Gastrocnemius medialis (tissue), 4 donors: ENCODE data around the gene SIGLEC11.
"Not testable (repeated sequence)": the region's sequence is repeated elsewhere in the genome, so short reads cannot be mapped to it uniquely, and the experiment has no call there.

Experiments used
- POLR2A ChIP-seq, 2 donors: fragments of 450-650 bp; IDR thresholded peaks; one replicate each; pipeline ENCODE4 v1.6.1; 2017; ENCODE audit warnings: antibody characterized with exemption in 2 of 2, mild to moderate bottlenecking in 2 of 2, moderate library complexity in 2 of 2
- TF ChIP-seq, protein P1 (sequence below), 5 experiments: fragments of 450-650 bp in 3 of 5; fragments of 200-600 bp in 2 of 5; sonication (generic) in 2 of 5; IDR thresholded peaks in 4 of 5; conservative IDR thresholded peaks in 1 of 5; 1 replicate in 4 of 5; 2 replicates in 1 of 5; pipeline ENCODE4 v1.5.1; 2016 to 2019; ENCODE audit warnings: antibody characterized with exemption in 5 of 5, mild to moderate bottlenecking in 3 of 5, moderate library complexity in 3 of 5

DNA sequence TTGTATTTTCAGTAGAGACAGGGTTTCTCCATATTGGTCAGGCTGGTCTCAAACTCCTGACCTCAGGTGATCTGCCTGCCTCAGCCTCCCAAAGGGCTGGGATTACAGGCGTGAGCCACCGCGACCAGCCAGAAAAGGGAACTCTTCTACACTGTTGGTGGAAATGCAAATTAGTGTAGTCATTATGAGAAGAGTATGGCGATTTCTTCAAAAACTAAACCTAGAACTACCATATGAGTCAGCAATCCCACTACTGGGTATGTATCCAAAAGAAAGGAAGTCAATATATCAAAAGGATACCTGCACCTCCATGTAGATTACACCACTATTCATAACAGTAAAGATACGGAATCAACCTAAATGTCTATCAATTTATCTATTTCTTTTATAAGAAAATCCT, 16.4 kb downstream of the SIGLEC11 start:
- TF ChIP-seq, protein P1, sequence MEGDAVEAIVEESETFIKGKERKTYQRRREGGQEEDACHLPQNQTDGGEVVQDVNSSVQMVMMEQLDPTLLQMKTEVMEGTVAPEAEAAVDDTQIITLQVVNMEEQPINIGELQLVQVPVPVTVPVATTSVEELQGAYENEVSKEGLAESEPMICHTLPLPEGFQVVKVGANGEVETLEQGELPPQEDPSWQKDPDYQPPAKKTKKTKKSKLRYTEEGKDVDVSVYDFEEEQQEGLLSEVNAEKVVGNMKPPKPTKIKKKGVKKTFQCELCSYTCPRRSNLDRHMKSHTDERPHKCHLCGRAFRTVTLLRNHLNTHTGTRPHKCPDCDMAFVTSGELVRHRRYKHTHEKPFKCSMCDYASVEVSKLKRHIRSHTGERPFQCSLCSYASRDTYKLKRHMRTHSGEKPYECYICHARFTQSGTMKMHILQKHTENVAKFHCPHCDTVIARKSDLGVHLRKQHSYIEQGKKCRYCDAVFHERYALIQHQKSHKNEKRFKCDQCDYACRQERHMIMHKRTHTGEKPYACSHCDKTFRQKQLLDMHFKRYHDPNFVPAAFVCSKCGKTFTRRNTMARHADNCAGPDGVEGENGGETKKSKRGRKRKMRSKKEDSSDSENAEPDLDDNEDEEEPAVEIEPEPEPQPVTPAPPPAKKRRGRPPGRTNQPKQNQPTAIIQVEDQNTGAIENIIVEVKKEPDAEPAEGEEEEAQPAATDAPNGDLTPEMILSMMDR (IDR thresholded peaks at IDR 0.05 in 4 of 5, conservative IDR thresholded peaks at IDR 0.05 in 1 of 5) = not testable (repeated sequence)
- not testable (repeated sequence) for TF ChIP-seq POLR2A (IDR thresholded peaks at IDR 0.05)
